Measurements from ENCODE around the gene STRN3. TPM values are rescaled to one million over a fixed set of nuclear protein-coding genes. Genes with fewer than 3 reads are reported as not detected.
"Not testable (repeated sequence)": the region's sequence is repeated elsewhere in the genome, so short reads cannot be mapped to it uniquely, and the experiment has no call there.

Gene STRN3
- total RNA-seq, 1 donor from 2014 or later: 58.1 TPM

GRCh38 chr14:31068235-31068634 is 42.1 kb upstream of the STRN3 start:
- Mint-ChIP-seq H3K4me3 (no peak overlapping the region), H3K9me3 (no peaks in the 10 kb centered on the region), H3K36me3 (peaks cover 8% of the 10 kb centered on the region), H3K27ac (no peak overlapping the region), H3K27me3 (ENCODE audit: low read depth) (no peaks in the 10 kb centered on the region), H3K4me1 (peaks cover 8% of the 10 kb centered on the region)
- no peak for DNase-seq (ENCODE audit: low spot score in 2 of 2, unreplicated experiment in 2 of 2)
- TF ChIP-seq, protein P1, sequence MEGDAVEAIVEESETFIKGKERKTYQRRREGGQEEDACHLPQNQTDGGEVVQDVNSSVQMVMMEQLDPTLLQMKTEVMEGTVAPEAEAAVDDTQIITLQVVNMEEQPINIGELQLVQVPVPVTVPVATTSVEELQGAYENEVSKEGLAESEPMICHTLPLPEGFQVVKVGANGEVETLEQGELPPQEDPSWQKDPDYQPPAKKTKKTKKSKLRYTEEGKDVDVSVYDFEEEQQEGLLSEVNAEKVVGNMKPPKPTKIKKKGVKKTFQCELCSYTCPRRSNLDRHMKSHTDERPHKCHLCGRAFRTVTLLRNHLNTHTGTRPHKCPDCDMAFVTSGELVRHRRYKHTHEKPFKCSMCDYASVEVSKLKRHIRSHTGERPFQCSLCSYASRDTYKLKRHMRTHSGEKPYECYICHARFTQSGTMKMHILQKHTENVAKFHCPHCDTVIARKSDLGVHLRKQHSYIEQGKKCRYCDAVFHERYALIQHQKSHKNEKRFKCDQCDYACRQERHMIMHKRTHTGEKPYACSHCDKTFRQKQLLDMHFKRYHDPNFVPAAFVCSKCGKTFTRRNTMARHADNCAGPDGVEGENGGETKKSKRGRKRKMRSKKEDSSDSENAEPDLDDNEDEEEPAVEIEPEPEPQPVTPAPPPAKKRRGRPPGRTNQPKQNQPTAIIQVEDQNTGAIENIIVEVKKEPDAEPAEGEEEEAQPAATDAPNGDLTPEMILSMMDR (IDR thresholded peaks at IDR 0.05; ENCODE audit: unreplicated experiment): no peak

- peaks cover 14% of the 10 kb centered on the region for H3K4me1 Mint-ChIP-seq
- not testable (repeated sequence) for DNase-seq (ENCODE audit: low spot score in 2 of 2, unreplicated experiment in 2 of 2); H3K27ac Mint-ChIP-seq; H3K9me3 Mint-ChIP-seq; H3K27me3 Mint-ChIP-seq (ENCODE audit: low read depth); H3K36me3 Mint-ChIP-seq; H3K4me3 Mint-ChIP-seq
These were observed 36.7 kb upstream of the STRN3 start for GRCh38 chr14:31062908-31063307.

DNA sequence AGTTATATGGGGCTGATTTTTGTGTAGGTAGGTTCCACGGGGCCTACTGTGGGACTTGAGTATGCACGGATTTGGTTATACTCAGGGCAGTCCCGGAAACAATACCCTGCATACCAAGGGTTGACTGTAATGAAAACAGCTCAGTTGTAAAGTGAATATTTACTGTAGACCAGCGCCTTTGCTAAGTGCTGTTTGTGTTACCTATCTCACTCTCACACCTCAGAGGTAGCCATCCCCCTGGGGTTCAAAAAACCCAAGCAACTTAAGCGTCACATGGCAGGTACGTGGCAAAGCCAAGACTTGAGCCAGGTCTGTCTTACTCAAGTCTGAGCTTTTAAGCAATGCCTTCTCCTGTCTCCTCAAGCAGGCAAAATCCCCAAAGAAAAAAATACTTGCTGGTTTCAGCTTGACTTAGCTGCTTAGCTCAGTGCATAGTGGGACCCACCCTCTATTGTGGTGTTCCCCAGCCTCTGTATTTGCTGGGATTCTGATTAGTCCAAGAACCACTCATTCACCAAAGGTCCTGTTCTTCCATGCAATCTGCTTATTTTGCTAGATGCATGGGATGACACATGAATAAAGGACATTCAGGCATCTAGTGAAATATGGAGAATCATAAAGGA is 34.2 kb upstream of the STRN3 start:
- peaks cover 10% of the 10 kb centered on the region for H3K4me1 Mint-ChIP-seq
- H3K36me3 Mint-ChIP-seq: no peaks in the 10 kb centered on the region
- H3K4me3 Mint-ChIP-seq: no peak overlapping the region
- H3K27ac Mint-ChIP-seq: no peak overlapping the region
- H3K9me3 Mint-ChIP-seq: no peaks in the 10 kb centered on the region
- H3K27me3 Mint-ChIP-seq (ENCODE audit: low read depth): no peaks in the 10 kb centered on the region
- TF ChIP-seq, protein P1 (IDR thresholded peaks at IDR 0.05; ENCODE audit: unreplicated experiment): no peak
- no peak for DNase-seq (ENCODE audit: low spot score in 2 of 2, unreplicated experiment in 2 of 2)

GRCh38 chr14:31059152-31059924 is 33.2 kb upstream of the STRN3 start:
- H3K27ac Mint-ChIP-seq: no peak overlapping the region
- DNase-seq (ENCODE audit: low spot score in 2 of 2, unreplicated experiment in 2 of 2): no peak
- TF ChIP-seq, protein P1 (IDR thresholded peaks at IDR 0.05; ENCODE audit: unreplicated experiment): no peak
- no peak overlapping the region for H3K4me3 Mint-ChIP-seq
- no peaks in the 10 kb centered on the region for H3K9me3 Mint-ChIP-seq
- peaks cover 10% of the 10 kb centered on the region for H3K4me1 Mint-ChIP-seq
- H3K27me3 Mint-ChIP-seq (ENCODE audit: low read depth): no peaks in the 10 kb centered on the region
- no peaks in the 10 kb centered on the region for H3K36me3 Mint-ChIP-seq

DNA sequence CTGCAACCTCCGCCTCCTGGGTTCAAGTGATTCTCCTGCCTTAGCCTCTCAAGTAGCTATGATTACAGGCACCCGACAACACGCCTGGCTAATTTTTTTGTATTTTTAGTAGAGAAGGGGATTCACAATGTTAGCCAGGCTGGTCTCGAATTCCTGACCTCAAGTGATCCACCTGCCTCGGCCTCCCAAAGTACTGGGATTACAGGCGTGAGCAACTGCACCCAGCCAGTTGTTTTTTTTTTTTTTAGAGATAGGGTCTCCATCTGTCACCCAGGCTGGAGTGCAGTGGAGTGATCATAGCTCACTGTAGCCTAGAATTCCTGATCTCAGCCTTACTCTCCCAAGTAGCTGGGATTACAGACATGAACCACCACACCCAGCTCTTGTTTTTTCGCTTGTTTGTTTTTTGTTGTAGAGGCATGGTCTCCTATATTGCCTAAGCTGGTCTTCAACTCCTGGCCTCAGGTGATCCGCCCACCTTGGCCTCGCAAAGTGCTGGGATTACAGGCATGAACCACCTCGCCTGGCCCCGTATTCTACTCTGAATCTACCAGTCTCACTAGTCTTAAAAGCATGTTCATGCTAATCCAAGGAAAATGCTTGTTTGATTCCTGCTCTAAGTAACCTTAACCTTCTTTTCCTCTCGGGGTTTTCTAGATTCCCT is 31.7 kb upstream of the STRN3 start:
- no peaks in the 10 kb centered on the region for H3K9me3 Mint-ChIP-seq
- H3K36me3 Mint-ChIP-seq: no peaks in the 10 kb centered on the region
- H3K4me3 Mint-ChIP-seq: no peak overlapping the region
- TF ChIP-seq, protein P1 (IDR thresholded peaks at IDR 0.05; ENCODE audit: unreplicated experiment): no peak
- H3K27ac Mint-ChIP-seq: no peak overlapping the region
- no peak for DNase-seq (ENCODE audit: low spot score in 2 of 2, unreplicated experiment in 2 of 2)
- H3K27me3 Mint-ChIP-seq (ENCODE audit: low read depth): no peaks in the 10 kb centered on the region
- peaks cover 10% of the 10 kb centered on the region for H3K4me1 Mint-ChIP-seq

GRCh38 chr14:31057035-31057434 is 30.9 kb upstream of the STRN3 start:
- H3K4me1 Mint-ChIP-seq: peaks cover 10% of the 10 kb centered on the region
- H3K27me3 Mint-ChIP-seq (ENCODE audit: low read depth): no peaks in the 10 kb centered on the region
- no peaks in the 10 kb centered on the region for H3K36me3 Mint-ChIP-seq
- H3K9me3 Mint-ChIP-seq: no peaks in the 10 kb centered on the region
- H3K4me3 Mint-ChIP-seq: no peak overlapping the region
- DNase-seq (ENCODE audit: low spot score in 2 of 2, unreplicated experiment in 2 of 2): no peak
- H3K27ac Mint-ChIP-seq: no peak overlapping the region
- TF ChIP-seq, protein P1 (IDR thresholded peaks at IDR 0.05; ENCODE audit: unreplicated experiment): no peak

DNA sequence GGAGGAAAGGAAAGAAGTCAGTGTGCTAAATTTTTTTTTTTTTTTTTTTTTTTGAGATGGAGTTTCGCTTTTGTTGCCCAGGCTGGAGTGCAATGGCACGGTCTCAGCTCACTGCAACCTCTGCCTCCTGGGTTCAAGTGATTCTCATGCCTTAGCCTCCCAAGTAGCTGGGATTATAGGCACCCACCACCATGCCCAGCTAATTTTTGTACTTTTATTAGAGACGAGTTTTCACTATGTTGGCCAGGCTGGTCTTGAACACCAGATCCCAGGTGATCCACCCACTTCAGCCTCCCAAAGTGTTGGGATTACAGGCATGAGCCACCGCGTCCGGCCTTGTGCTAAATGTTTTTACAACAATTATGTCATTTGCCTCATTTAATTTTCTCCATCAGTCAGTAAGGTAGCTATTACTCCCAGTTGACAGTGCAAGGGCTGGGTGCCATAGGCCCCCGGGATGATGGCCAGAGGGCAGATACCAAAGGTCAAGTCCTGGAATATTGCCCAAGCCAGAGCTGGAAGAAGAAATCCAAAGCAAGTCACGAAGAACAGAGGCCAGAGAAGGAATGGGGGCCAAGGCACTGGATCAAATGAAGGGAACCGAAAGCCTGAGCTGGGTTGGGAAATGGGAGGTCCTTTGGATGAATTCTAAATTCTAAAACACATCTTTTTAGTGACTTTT is 26.9 kb upstream of the STRN3 start:
- H3K4me3 Mint-ChIP-seq; H3K27ac Mint-ChIP-seq; H3K4me1 Mint-ChIP-seq; DNase-seq (ENCODE audit: low spot score in 2 of 2, unreplicated experiment in 2 of 2); H3K27me3 Mint-ChIP-seq (ENCODE audit: low read depth); H3K36me3 Mint-ChIP-seq; H3K9me3 Mint-ChIP-seq: not testable (repeated sequence)

Measured in mesothelial cell of epicardium (in vitro differentiated cells).